Measurements from ENCODE around the gene RORB.

DNA sequence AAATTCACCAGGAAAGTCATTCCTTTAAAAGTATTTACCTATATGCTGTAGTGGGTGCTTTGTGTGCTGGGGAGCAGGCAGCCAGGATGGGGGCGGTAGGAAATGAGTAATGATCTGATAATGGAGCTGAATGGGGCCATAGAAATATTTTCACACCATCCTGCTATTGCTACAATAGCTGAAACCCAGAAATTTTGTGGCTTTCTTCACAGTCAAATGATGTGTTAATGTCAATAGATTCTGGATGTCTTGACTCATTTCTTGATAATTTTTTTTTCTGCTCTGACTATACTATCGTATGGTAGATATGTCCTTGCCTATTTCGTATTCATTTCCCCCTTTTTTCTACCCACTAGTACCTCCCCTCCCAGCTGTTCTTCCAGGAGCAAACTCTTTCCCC lies 59.5 kb downstream of the RORB start:
- TF ChIP-seq CTCF (conservative IDR thresholded peaks at IDR 0.05; ENCODE audit: low read length) (no peak), EZH2phosphoT487 (IDR thresholded peaks at IDR 0.05; ENCODE audit: borderline replicate concordance, low read depth, low read length) (no peak)
